HG03108 (cell line): ENCODE measurements around the gene UBLCP1.
"Not testable (repeated sequence)": the region's sequence is repeated elsewhere in the genome, so short reads cannot be mapped to it uniquely, and the experiment has no call there.

Experiments
- ATAC-seq: cut with Tn5 transposase; IDR thresholded peaks from one replicate; pipeline ENCODE4 v1.9.1; 2021; ENCODE audit warnings: moderate library complexity; ENCODE audit not compliant: unreplicated experiment

UBLCP1 gene

DNA sequence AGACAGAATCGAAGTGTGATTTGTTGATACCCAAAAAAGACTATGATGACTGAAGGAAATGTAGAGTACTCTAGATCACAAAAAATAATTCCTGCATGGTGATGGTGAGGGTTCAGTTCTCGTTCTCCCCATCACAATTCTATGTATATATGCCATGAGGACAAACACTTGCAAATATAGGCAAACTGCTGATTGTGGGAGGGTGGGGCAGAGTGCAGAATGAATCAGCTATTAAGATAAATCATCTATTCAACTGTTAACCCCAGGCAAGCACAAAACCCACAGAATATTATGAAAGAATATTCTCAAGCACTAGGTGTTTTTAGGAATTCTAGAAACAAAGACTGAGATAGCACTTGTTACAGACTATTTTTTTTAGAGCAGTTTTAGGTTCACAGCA lies 13.9 kb upstream of the UBLCP1 start:
- no peak for ATAC-seq

DNA sequence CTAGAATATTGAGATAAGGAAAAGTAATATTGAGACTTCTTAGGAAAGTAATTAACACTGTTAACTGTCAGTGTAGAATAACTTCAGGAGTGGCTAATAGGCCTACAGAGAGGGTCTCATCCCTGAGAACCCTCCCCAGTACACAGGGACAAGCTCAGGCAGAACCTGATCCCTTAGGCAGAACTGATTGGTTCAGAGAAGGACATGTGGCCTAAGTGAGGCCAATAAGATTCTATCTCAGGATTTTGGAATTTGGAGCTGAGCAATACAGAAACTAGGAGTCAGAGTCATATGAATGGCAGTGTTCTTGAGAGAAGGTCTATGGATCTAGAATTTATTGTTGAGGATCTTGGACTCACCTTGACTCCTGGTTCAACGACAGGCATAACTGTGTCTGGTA lies 10.9 kb upstream of the UBLCP1 start:
- no peak for ATAC-seq

GRCh38 chr5:159257007-159257406 lies 6.1 kb upstream of the UBLCP1 start:
- ATAC-seq, result no peak

GRCh38 chr5:159257629-159258283 lies 5.3 kb upstream of the UBLCP1 start:
- ATAC-seq, result no peak

DNA sequence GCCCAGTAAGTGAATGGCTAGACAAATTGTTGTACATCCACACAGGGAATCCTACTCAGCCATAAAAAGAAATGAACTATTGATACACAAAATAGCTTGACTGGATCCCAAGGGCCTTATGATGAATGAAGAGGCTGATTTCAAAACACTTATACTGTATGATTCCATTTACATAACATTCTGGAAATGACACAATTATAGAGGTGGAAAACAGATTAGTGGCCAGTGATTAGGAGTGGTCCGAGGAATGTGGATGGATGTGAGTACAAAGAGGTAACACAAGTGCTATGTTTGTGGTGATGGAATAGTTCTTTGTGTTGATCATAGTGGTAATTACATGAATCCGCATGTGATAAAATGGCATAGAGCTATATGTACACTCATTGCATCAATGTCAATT lies 4.7 kb upstream of the UBLCP1 start:
- no peak for ATAC-seq

GRCh38 chr5:159260212-159260611 lies 2.9 kb upstream of the UBLCP1 start:
- not testable (repeated sequence) for ATAC-seq

DNA sequence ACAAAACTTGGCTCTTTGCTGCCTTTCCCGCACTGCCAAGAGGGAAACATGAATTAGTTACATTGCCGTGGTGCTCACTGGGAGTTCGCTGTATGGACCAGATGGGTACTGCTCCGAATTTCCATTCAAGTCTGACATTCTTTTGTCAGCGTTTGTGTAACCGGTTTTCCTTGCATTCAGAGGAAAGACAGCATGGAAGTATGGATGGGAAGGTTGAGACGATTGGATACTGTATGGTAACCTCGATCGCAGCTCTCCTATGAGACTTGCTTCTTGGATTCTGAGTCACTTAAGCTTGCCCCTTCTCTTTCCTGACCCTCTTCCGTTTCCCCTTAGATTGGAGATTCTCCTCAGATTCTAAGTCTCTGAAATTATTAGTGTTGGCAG lies 625 bp upstream of the UBLCP1 start:
- peak; percentile 2 for ATAC-seq

- ATAC-seq, result peak; percentile 6
Measured at GRCh38 chr5:159263569-159263905, 447 bp downstream of the UBLCP1 start.

DNA sequence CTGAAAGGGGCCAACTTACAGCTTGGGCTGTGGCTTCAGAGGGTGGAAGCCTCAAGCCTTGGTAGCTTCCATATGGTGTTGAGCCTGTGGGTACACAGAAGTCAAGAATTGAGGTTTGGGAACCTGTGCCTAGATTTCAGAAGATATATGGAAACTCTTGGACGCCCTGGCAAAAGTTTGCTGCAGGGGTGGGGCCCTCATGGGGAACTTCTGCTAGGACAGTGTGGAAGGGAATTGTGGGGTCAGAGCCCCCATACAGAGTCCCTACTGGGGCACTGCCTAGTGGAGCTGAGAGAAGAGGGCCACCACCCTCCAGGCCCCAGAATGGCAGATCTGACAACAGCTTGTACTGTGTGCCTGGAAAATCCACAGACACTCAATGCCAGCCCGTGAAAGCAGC lies 3.7 kb downstream of the UBLCP1 start:
- ATAC-seq, result not testable (repeated sequence)

DNA sequence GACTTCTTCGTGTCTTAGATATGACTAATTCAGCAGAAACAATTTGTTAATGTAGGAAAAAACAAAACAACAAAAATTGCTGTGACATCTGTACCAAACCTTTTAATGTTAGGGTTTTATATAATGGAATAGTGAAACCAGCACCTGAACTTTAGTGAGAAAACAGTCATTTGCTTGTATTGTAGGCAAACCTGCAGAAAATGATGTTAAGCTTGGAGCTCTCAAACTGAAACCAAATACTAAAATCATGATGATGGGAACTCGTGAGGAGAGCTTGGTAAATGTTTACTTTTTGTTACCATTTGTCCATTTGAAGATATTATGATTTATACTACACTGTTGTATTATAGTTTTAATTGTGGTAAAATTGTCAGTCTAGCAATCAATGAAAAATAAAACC lies 6.6 kb downstream of the UBLCP1 start:
- no peak for ATAC-seq

DNA sequence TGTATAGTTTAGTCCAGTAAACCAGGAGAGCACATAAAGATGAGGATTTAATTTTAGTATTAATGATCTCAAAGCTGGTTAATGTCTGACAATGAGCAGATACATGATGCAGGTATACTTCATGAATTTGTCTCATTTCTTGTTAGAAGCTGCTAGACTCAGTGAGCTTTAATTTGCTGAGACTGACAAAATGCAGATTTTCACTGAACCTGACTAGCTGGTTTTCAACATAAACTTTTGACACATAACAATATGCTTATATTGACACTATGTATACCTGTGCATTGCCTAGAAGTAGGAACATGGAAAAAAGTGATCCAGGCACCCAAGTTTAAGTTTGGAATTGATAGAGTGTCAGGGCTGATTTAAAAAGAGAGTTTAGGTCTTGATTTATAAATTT lies 10.8 kb downstream of the UBLCP1 start:
- no peak for ATAC-seq

GRCh38 chr5:159274676-159275075 lies 11.6 kb downstream of the UBLCP1 start:
- no peak for ATAC-seq

DNA sequence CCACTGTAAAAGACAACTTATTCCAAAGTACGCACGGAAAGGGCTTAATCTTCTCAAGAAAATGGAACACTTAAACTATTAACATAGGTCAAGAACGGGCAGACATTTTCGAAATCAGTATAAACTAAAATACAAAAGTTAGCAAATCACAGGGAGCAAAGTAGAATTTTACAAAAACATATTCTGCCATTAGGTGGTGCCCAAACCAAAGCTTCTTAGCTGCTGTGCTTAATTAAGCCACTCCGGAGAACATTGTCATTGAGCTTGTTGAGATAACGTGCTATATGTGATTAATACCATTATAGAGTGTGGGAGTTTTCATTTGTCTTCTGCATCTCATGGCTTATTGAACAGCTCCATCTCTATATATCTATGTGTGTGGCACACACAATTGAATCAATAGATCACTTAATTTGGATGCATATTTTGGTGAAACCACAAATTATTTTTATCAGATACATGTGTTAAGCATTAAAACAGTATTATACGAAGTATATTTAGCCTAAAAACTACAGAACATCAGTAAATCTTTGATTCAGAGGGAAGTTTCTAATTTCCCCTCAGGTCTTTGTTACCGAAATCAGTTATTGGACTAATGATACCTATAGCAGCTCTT lies 23.4 kb downstream of the UBLCP1 start:
- no peak for ATAC-seq

- no peak for ATAC-seq
Measured at GRCh38 chr5:159290741-159291140, 27.7 kb downstream of the UBLCP1 start.

GRCh38 chr5:159294921-159295320 lies 31.8 kb downstream of the UBLCP1 start:
- no peak for ATAC-seq

GRCh38 chr5:159297300-159297699 lies 34.2 kb downstream of the UBLCP1 start:
- ATAC-seq, result not testable (repeated sequence)

GRCh38 chr5:159301466-159301865 lies 38.4 kb downstream of the UBLCP1 start:
- no peak for ATAC-seq

DNA sequence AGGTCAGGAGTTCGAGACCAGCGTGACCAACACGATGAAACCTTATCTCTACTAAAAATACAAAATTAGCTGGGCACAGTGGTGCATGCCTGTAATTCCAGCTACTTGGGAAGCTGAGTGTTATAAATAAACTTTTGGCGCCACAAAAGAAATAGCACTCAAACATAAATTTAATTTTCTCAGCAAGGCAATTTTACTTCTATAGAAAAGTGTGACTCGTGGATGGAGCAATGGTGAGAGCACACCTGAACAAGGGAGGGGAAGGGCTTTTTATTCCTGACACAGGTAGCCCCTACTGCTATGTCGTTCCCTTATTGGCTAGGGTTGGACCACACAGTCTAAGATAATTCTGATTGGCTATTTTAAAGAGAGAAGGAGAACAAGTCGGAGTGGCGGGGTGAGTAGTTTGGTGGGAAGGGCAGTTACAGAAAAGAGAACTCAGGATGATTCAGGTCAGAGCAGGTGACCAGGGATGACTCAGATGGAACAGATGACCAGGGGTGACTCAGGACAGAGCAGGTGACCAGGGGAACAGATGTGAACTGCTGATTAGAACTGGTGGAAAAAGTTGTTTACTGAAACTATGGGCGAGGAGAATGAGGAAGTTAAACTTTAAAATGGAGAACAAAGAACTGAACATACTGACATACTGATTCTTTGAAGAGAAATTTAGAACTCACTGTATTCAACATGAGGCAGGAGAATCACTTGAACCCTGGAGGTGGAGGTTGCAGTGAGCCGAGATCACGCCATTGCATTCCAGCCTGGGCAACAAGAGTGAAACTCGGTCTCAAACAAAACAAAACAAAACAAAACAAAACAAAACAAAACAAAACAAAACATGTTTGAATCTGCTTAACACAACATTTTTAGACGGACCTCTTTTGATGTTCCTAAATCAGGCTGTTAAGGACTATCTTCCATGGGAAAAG lies 39.1 kb downstream of the UBLCP1 start:
- ATAC-seq, result not testable (repeated sequence)

GRCh38 chr5:159303286-159303685 lies 40.2 kb downstream of the UBLCP1 start:
- no peak for ATAC-seq

- no peak for ATAC-seq
Measured at GRCh38 chr5:159304961-159305595, 42.0 kb downstream of the UBLCP1 start.

DNA sequence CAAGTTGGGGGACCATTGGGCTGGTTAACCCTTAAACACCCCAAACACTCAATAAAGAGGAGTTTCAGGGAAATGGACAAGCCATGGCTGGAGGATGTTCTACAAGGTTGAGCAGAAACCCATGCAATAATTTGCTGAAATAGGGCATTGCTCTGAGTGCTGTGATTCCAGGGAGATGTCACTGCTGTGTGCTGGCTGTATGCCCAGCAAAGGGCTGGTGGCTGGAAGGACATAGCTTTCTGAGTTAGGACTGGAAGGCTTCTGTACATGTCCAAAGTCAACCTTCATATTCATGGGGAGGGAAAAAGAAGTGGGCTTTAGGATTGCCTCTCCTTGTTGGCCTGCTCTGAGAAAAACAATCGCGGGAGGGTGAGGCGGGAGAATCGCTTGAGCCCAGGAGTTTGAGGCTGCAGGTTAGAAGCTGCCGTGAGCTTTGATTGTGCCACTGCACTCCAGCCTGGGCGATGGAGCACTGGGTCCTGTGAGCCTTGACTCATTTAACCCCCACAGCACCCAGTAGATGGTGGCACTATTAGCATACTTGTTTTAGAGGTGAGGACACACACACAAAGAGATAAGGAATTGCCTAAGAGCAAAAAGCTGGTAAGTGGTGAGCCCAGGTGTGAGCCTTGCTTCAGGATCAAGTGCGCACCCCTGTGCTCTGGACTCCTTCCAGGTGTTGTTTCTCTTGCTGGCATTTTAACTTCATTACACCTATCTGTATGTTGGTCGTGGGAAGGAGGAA lies 46.8 kb downstream of the UBLCP1 start:
- no peak for ATAC-seq
